GM18909 (cell line): ENCODE measurements around the gene POLE.

Experiments
- ATAC-seq: cut with Tn5 transposase; IDR thresholded peaks from one replicate; pipeline ENCODE4 v1.9.1; 2021; ENCODE audit warnings: mild to moderate bottlenecking; ENCODE audit not compliant: unreplicated experiment, poor library complexity

POLE gene

GRCh38 chr12:132657004-132657727 is 30.0 kb downstream of the POLE start:
- ATAC-seq = no peak

- ATAC-seq = no peak
Observed at GRCh38 chr12:132653567-132654290, 33.4 kb downstream of the POLE start.

- ATAC-seq = no peak
Observed at GRCh38 chr12:132651444-132652100, 35.6 kb downstream of the POLE start.

GRCh38 chr12:132649226-132649945 is 37.8 kb downstream of the POLE start:
- no peak for ATAC-seq

GRCh38 chr12:132648616-132649225 is 38.4 kb downstream of the POLE start:
- ATAC-seq = no peak

- ATAC-seq = no peak
Observed at GRCh38 chr12:132647858-132648257, 39.3 kb downstream of the POLE start.

GRCh38 chr12:132646850-132647249 is 40.3 kb downstream of the POLE start:
- no peak for ATAC-seq

GRCh38 chr12:132642846-132643835 is 44.0 kb downstream of the POLE start:
- ATAC-seq = no peak

- ATAC-seq = no peak
Observed at GRCh38 chr12:132641811-132642650, 45.1 kb downstream of the POLE start.

- ATAC-seq = no peak
Observed at GRCh38 chr12:132640936-132641335, 46.2 kb downstream of the POLE start.

GRCh38 chr12:132639956-132640520 is 47.1 kb downstream of the POLE start:
- ATAC-seq = no peak

GRCh38 chr12:132638541-132639408 is 48.4 kb downstream of the POLE start:
- ATAC-seq = no peak

GRCh38 chr12:132637811-132638210 is 49.3 kb downstream of the POLE start:
- no peak for ATAC-seq

GRCh38 chr12:132635076-132635955 is 51.8 kb downstream of the POLE start:
- no peak for ATAC-seq

GRCh38 chr12:132634411-132634990 is 52.6 kb downstream of the POLE start:
- no peak for ATAC-seq

GRCh38 chr12:132633901-132634300 is 53.2 kb downstream of the POLE start:
- ATAC-seq = no peak
